Stomach (tissue), 4 donors: ENCODE data around the gene SLC2A14.
"Not testable (repeated sequence)": the region's sequence is repeated elsewhere in the genome, so short reads cannot be mapped to it uniquely, and the experiment has no call there.

Experiments
- CTCF ChIP-seq, 7 experiments: fragments of 450-650 bp in 4 of 7; fragments of 200-600 bp in 3 of 7; sonication (generic) in 3 of 7; IDR thresholded peaks; one replicate each; pipeline ENCODE4 v1.5.1; 2016 to 2019; ENCODE audit warnings: antibody characterized with exemption in 7 of 7, control low read depth in 2 of 7, mild to moderate bottlenecking in 1 of 7
- EP300 ChIP-seq: sonication (generic); formaldehyde crosslinking; IDR thresholded peaks from one replicate; pipeline ENCODE4 v1.6.1; 2017; ENCODE audit warnings: antibody characterized with exemption
- POLR2A ChIP-seq, 4 donors: fragments of 450-650 bp; IDR thresholded peaks; one replicate each; pipeline ENCODE4 v1.6.1; 2016; ENCODE audit warnings: antibody characterized with exemption in 4 of 4, control low read depth in 2 of 4, mild to moderate bottlenecking in 1 of 4, moderate library complexity in 1 of 4

- TF ChIP-seq CTCF (IDR thresholded peaks at IDR 0.05); EP300; POLR2A (IDR thresholded peaks at IDR 0.05): not testable (repeated sequence)
Measured at GRCh38 chr12:7906303-7906702, 33.6 kb upstream of the SLC2A14 start.
